Liver (tissue), 9 donors: ENCODE data around the gene GMFB. TPM values are rescaled to one million over a fixed set of nuclear protein-coding genes. Genes with fewer than 3 reads are reported as not detected.

Source experiments
- DNase-seq: peaks from one replicate; pipeline ENCODE4 v3.0.0-alpha.2; 2017; ENCODE audit warnings: low spot score
- H3K27ac ChIP-seq, 2 donors: one replicate each; pipeline ENCODE4 v1.7.0; 2013; ENCODE audit warnings: inconsistent platforms in 2 of 2, low read length in 2 of 2, control low read depth in 1 of 2, low read depth in 1 of 2, mild to moderate bottlenecking in 1 of 2
- H3K27me3 ChIP-seq, 4 donors: one replicate each; pipeline versions ENCODE4 v1.6.1 to v1.7.0; 2013; ENCODE audit warnings: low read length in 3 of 4, inconsistent platforms in 1 of 4, mild to moderate bottlenecking in 1 of 4, moderate library complexity in 1 of 4; ENCODE audit not compliant: control insufficient read depth in 4 of 4, insufficient read depth in 4 of 4
- H3K36me3 ChIP-seq, 4 donors: one replicate each; pipeline versions ENCODE4 v1.6.1 to v1.7.0; 2013; ENCODE audit warnings: low read length in 3 of 4, mild to moderate bottlenecking in 3 of 4, low read depth in 1 of 4, moderate library complexity in 1 of 4; ENCODE audit not compliant: control insufficient read depth in 4 of 4, insufficient read depth in 3 of 4
- H3K4me1 ChIP-seq, 4 donors: one replicate each; pipeline versions ENCODE4 v1.6.1 to v1.7.0; 2013; ENCODE audit warnings: low read length in 3 of 4, mild to moderate bottlenecking in 3 of 4, moderate library complexity in 1 of 4; ENCODE audit not compliant: control insufficient read depth in 4 of 4, insufficient read depth in 4 of 4
- H3K4me3 ChIP-seq, 3 donors: one replicate each; pipeline versions ENCODE4 v1.6.1 to v1.7.0; 2013; ENCODE audit warnings: low read length in 3 of 3, control low read depth in 1 of 3, low read depth in 1 of 3, mild to moderate bottlenecking in 1 of 3
- H3K9ac ChIP-seq, 2 donors: one replicate each; pipeline ENCODE4 v1.7.0; 2013; ENCODE audit warnings: low read length in 2 of 2, mild to moderate bottlenecking in 2 of 2, moderate library complexity in 2 of 2, control low read depth in 1 of 2, low read depth in 1 of 2
- H3K9me3 ChIP-seq, 4 donors: one replicate each; pipeline versions ENCODE4 v1.6.1 to v1.7.0; 2013; ENCODE audit warnings: low read length in 3 of 4; ENCODE audit not compliant: control insufficient read depth in 4 of 4
- ATF3 ChIP-seq: IDR thresholded peaks from 2 replicates; pipeline ENCODE4 v1.6.1; 2016; ENCODE audit warnings: antibody characterized with exemption
- CTCF ChIP-seq: fragments of 150-350 bp; IDR thresholded peaks from 2 replicates; pipeline ENCODE4 v1.5.1; 2017; ENCODE audit warnings: improper control_type of control experiment, low read depth, low read length; ENCODE audit not compliant: missing input control
- EGR1 ChIP-seq, 2 donors: IDR thresholded peaks; 2 replicates each; pipeline ENCODE4 v1.6.1; 2016 to 2018; ENCODE audit warnings: antibody characterized with exemption in 2 of 2, low read depth in 2 of 2
- FOXA1 ChIP-seq: IDR thresholded peaks from 2 replicates; pipeline ENCODE4 v1.6.1; 2016; ENCODE audit warnings: antibody characterized with exemption
- FOXA2 ChIP-seq: IDR thresholded peaks from 2 replicates; pipeline ENCODE4 v1.6.1; 2016; ENCODE audit warnings: antibody characterized with exemption
- GABPA ChIP-seq, 2 donors: IDR thresholded peaks in 1 of 2; conservative IDR thresholded peaks in 1 of 2; 2 replicates each; pipeline ENCODE4 v1.6.1; 2016; ENCODE audit warnings: antibody characterized with exemption in 2 of 2, mild to moderate bottlenecking in 1 of 2, moderate library complexity in 1 of 2
- HNF4A ChIP-seq, 2 donors: conservative IDR thresholded peaks; 2 replicates each; pipeline ENCODE4 v1.6.1; 2016; ENCODE audit warnings: antibody characterized with exemption in 2 of 2, mild to moderate bottlenecking in 2 of 2
- HNF4G ChIP-seq: IDR thresholded peaks from 2 replicates; pipeline ENCODE4 v1.6.1; 2016; ENCODE audit warnings: antibody characterized with exemption
- JUND ChIP-seq, 2 donors: IDR thresholded peaks; 2 replicates each; pipeline ENCODE4 v1.6.1; 2016; ENCODE audit warnings: antibody characterized with exemption in 2 of 2
- MAX ChIP-seq: IDR thresholded peaks from 2 replicates; pipeline ENCODE4 v1.6.1; 2016; ENCODE audit warnings: antibody characterized with exemption
- NR2F2 ChIP-seq: IDR thresholded peaks from 2 replicates; pipeline ENCODE4 v1.6.1; 2016; ENCODE audit warnings: antibody characterized with exemption
- RAD21 ChIP-seq, 2 donors: IDR thresholded peaks; 2 replicates each; pipeline ENCODE4 v1.6.1; 2016; ENCODE audit warnings: antibody characterized with exemption in 2 of 2, mild to moderate bottlenecking in 2 of 2
- REST ChIP-seq: IDR thresholded peaks from 2 replicates; pipeline ENCODE4 v1.6.1; 2016; ENCODE audit warnings: antibody characterized with exemption, mild to moderate bottlenecking
- RXRA ChIP-seq, 2 donors: IDR thresholded peaks; 2 replicates each; pipeline ENCODE4 v1.6.1; 2017 to 2018; ENCODE audit warnings: antibody characterized with exemption in 2 of 2, mild to moderate bottlenecking in 1 of 2
- SP1 ChIP-seq: IDR thresholded peaks from 2 replicates; pipeline ENCODE4 v1.6.1; 2018; ENCODE audit warnings: antibody characterized with exemption, mild to moderate bottlenecking
- TAF1 ChIP-seq: conservative IDR thresholded peaks from 2 replicates; pipeline ENCODE4 v1.6.1; 2016; ENCODE audit warnings: antibody characterized with exemption, mild to moderate bottlenecking
- YY1 ChIP-seq: IDR thresholded peaks from 2 replicates; pipeline ENCODE4 v1.6.1; 2016; ENCODE audit warnings: antibody characterized with exemption, mild to moderate bottlenecking
- WGBS: extraction: QIAGEN DNeasy Blood & Tissue Kit; methylation state at CpG from one replicate; pipeline ENCODE4 v1.1.7; 2013; 5-methylcytosine and 5-hydroxymethylcytosine counted together
- polyA plus RNA-seq, 2 donors: library from polyadenylated mRNA; stranded (reverse) in 1 of 2; unstranded in 1 of 2; fragments of 200-250 nt in 1 of 2; fragments of >200 nt in 1 of 2; fragmentation: Nextera tagmentation in 1 of 2; extraction: Ambion mirVana in 1 of 2; gene quantifications; one replicate each; pipeline versions ENCODE4 v1.2.1 to v1.2.3, GENCODE V29; 2013 to 2015
- total RNA-seq, 2 donors: library from RNA; depleted of rRNA; stranded (reverse); fragments of >200 nt; gene quantifications; one replicate each; pipeline ENCODE4 v1.2.3, GENCODE V29; 2014
- TF ChIP-seq, protein P1 (sequence below): IDR thresholded peaks from 2 replicates; pipeline ENCODE4 v1.6.1; 2016; ENCODE audit warnings: antibody characterized with exemption
- donor health status: healthy.
- donor health status: healthy.
- donor health status: healthy.
- donor health status: healthy.
- donor health status: healthy.

GMFB gene
- total and polyA plus RNA-seq, 4 donors = 13.3 to 26.3 (median 20.6) TPM

DNA sequence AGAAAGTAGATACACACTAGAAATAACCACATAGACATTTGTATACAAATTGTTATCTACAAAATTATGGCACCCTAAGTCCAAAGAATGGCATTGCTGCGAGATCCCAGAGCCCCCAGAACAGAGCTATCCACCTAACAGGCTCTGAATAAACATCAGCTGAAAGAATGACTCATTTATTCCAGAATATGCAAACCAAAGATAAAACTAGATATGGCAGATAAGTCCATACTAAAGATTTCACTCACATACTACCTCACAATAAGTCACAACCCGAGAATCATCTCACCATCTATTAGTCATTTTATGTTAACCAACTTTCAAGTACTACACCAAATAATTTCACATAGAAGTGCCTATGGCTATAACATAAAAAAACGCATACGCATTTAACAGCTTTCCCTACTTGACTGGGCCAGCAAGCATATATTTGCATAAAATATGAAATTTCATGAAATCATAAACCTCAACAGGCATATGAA is 53.2 kb downstream of the GMFB start:
- Histone ChIP-seq H3K27me3 (no peaks in the 10 kb centered on the region), H3K4me3 (no peak overlapping the region), H3K27ac (no peak overlapping the region), H3K36me3 (peaks cover 0 to 7% (median 2%) of the 10 kb centered on the region in 4 donors), H3K4me1 (peaks cover 5 to 29% (median 18%) of the 10 kb centered on the region in 4 donors), H3K9me3 (no peaks in the 10 kb centered on the region), H3K9ac (no peak overlapping the region)
- WGBS = 84% methylated on average over 4 of the region's 4 CpGs
- no peak for TF ChIP-seq FOXA2
- TF ChIP-seq JUND (IDR thresholded peaks at IDR 0.05) = peak; percentile 25 to 27
- TF ChIP-seq ATF3 = no peak
- no peak for DNase-seq

GRCh38 chr14:54428527-54428926 is 60.3 kb downstream of the GMFB start:
- no peak overlapping the region for H3K4me3 ChIP-seq
- H3K27ac ChIP-seq = no peak overlapping the region
- H3K9ac ChIP-seq = no peak overlapping the region
- no peaks in the 10 kb centered on the region for H3K27me3 ChIP-seq
- peaks cover 0 to 10% (median 2%) of the 10 kb centered on the region in 4 donors for H3K4me1 ChIP-seq
- TF ChIP-seq RAD21 (IDR thresholded peaks at IDR 0.05) (no peak), EGR1 (IDR thresholded peaks at IDR 0.05; ENCODE audit: low read depth in 2 of 2) (no peak)
- 95% methylated on average over 2 of the region's 2 CpGs for WGBS
- no peak for DNase-seq
- peaks cover 1 to 41% (median 33%) of the 10 kb centered on the region in 4 donors for H3K36me3 ChIP-seq
- no peaks in the 10 kb centered on the region for H3K9me3 ChIP-seq

DNA sequence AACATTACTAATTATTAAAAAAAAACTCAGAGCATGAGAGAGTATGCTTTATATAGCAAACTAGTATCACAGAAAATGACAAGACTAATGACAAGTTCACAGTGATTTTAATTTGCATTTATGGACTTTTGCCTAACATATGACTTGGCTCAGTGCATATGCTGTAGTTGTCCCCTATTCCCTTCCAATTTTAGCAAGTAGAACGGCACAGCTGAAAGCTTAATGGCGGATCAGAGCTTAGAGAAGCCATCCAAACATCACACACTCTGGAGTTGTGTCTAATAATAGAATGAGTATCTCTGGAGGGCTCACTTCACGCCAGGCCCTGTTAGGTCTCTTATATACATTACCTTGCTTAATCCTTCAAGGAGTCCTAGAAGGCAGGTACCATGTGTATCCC is 60.9 kb downstream of the GMFB start:
- TF ChIP-seq JUND (IDR thresholded peaks at IDR 0.05) (no peak), MAX (no peak), EGR1 (IDR thresholded peaks at IDR 0.05; ENCODE audit: low read depth in 2 of 2) (no peak), GABPA (IDR thresholded peaks at IDR 0.05 in 1 of 2, conservative IDR thresholded peaks at IDR 0.05 in 1 of 2) (no peak), YY1 (no peak), SP1 (no peak), FOXA2 (no peak), FOXA1 (no peak), RXRA (IDR thresholded peaks at IDR 0.05) (no peak), REST (no peak), CTCF (no peak), RAD21 (IDR thresholded peaks at IDR 0.05) (no peak), HNF4G (no peak), TAF1 (no peak), NR2F2 (no peak), HNF4A (conservative IDR thresholded peaks at IDR 0.05) (no peak), ATF3 (no peak)
- TF ChIP-seq, protein P1, sequence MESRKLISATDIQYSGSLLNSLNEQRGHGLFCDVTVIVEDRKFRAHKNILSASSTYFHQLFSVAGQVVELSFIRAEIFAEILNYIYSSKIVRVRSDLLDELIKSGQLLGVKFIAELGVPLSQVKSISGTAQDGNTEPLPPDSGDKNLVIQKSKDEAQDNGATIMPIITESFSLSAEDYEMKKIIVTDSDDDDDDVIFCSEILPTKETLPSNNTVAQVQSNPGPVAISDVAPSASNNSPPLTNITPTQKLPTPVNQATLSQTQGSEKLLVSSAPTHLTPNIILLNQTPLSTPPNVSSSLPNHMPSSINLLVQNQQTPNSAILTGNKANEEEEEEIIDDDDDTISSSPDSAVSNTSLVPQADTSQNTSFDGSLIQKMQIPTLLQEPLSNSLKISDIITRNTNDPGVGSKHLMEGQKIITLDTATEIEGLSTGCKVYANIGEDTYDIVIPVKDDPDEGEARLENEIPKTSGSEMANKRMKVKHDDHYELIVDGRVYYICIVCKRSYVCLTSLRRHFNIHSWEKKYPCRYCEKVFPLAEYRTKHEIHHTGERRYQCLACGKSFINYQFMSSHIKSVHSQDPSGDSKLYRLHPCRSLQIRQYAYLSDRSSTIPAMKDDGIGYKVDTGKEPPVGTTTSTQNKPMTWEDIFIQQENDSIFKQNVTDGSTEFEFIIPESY = no peak
- Histone ChIP-seq H3K4me3 (no peak overlapping the region), H3K36me3 (peaks cover 1 to 41% (median 33%) of the 10 kb centered on the region in 4 donors), H3K4me1 (peaks cover 0 to 10% (median under 1%) of the 10 kb centered on the region in 4 donors), H3K27me3 (no peaks in the 10 kb centered on the region), H3K9me3 (no peaks in the 10 kb centered on the region), H3K27ac (no peak overlapping the region), H3K9ac (no peak overlapping the region)
- 93% methylated on average over 3 of the region's 3 CpGs for WGBS
- DNase-seq = no peak
